DND-41 (cell line): ENCODE measurements around the gene NAA30.

Experiments used
- EZH2 ChIP-seq: IDR thresholded peaks from 3 replicates; pipeline ENCODE4 v1.6.1; 2012; ENCODE audit warnings: borderline replicate concordance, low read depth, mild to moderate bottlenecking, moderate library complexity, low read length, inconsistent platforms; ENCODE audit not compliant: severe bottlenecking
- TF ChIP-seq, protein P1 (sequence below): IDR thresholded peaks from 2 replicates; pipeline ENCODE4 v1.5.1; 2012; ENCODE audit warnings: borderline replicate concordance, low read length, moderate library complexity, mild to moderate bottlenecking; ENCODE audit not compliant: poor library complexity, severe bottlenecking; ENCODE audit errors: extremely low read depth

DNA sequence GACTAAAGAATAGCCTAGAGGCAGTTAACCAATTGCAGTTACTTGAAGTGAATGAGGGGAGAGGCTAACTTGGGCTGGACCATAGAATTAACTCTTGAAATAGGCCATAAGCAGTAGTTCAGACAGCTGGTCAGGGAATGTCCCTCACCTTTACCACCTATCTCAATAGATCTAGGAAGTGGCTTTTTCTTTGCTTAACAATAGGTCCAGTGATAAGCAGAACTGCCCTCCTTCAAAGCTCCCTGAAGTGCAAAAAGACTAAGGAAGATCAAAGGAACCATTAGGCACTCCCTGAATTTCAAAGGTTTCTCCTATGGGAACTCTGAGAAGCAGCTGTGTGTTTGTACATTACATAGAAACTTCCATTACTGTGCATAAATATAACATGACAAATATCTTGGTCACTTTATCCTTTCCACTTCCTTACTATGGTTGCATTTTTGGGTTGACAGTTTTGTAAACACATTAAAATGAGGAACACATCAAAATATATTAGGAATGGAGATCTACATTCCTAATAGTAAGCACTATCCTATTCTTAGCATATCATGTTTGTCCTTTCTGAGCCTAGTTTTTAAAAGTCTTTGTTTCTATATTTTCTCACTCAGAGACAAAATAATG lies 7.2 kb upstream of the NAA30 start:
- TF ChIP-seq, protein P1, sequence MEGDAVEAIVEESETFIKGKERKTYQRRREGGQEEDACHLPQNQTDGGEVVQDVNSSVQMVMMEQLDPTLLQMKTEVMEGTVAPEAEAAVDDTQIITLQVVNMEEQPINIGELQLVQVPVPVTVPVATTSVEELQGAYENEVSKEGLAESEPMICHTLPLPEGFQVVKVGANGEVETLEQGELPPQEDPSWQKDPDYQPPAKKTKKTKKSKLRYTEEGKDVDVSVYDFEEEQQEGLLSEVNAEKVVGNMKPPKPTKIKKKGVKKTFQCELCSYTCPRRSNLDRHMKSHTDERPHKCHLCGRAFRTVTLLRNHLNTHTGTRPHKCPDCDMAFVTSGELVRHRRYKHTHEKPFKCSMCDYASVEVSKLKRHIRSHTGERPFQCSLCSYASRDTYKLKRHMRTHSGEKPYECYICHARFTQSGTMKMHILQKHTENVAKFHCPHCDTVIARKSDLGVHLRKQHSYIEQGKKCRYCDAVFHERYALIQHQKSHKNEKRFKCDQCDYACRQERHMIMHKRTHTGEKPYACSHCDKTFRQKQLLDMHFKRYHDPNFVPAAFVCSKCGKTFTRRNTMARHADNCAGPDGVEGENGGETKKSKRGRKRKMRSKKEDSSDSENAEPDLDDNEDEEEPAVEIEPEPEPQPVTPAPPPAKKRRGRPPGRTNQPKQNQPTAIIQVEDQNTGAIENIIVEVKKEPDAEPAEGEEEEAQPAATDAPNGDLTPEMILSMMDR = no peak
- TF ChIP-seq EZH2 = no peak
